ENCODE data around the gene ANKS1B.

ANKS1B gene

GRCh38 chr12:99966429-99966828, 18.3 kb downstream of the ANKS1B start:
- no peak for DNase-seq (ENCODE audit: low read depth)
- no peak overlapping the region for H3K4me3 ChIP-seq (ENCODE audit: low read depth, low read length)
- no peak for TF ChIP-seq CTCF (IDR thresholded peaks at IDR 0.05; ENCODE audit: insufficient read depth, low read depth, low read length, missing control alignments)

- DNase-seq (ENCODE audit: low read depth): no peak
- no peak for TF ChIP-seq CTCF (IDR thresholded peaks at IDR 0.05; ENCODE audit: insufficient read depth, low read depth, low read length, missing control alignments)
- no peak overlapping the region for H3K4me3 ChIP-seq (ENCODE audit: low read depth, low read length)
Measured at GRCh38 chr12:99960311-99960710, 24.4 kb downstream of the ANKS1B start.

- TF ChIP-seq CTCF (IDR thresholded peaks at IDR 0.05; ENCODE audit: insufficient read depth, low read depth, low read length, missing control alignments): no peak
- H3K4me3 ChIP-seq (ENCODE audit: low read depth, low read length): no peak overlapping the region
- no peak for DNase-seq (ENCODE audit: low read depth)
Measured at GRCh38 chr12:99959549-99960170, 25.1 kb downstream of the ANKS1B start.

- TF ChIP-seq CTCF (IDR thresholded peaks at IDR 0.05; ENCODE audit: insufficient read depth, low read depth, low read length, missing control alignments): no peak
- H3K4me3 ChIP-seq (ENCODE audit: low read depth, low read length): no peak overlapping the region
- DNase-seq (ENCODE audit: low read depth): no peak
Measured at GRCh38 chr12:99957866-99958466, 26.8 kb downstream of the ANKS1B start.

- TF ChIP-seq CTCF (IDR thresholded peaks at IDR 0.05; ENCODE audit: insufficient read depth, low read depth, low read length, missing control alignments): no peak
- H3K4me3 ChIP-seq (ENCODE audit: low read depth, low read length): no peak overlapping the region
- no peak for DNase-seq (ENCODE audit: low read depth)
Measured at GRCh38 chr12:99954724-99955123, 30.0 kb downstream of the ANKS1B start.

GRCh38 chr12:99948370-99948769, 36.4 kb downstream of the ANKS1B start:
- no peak for DNase-seq (ENCODE audit: low read depth)
- TF ChIP-seq CTCF (IDR thresholded peaks at IDR 0.05; ENCODE audit: insufficient read depth, low read depth, low read length, missing control alignments): no peak
- no peak overlapping the region for H3K4me3 ChIP-seq (ENCODE audit: low read depth, low read length)

GRCh38 chr12:99946131-99946530, 38.6 kb downstream of the ANKS1B start:
- no peak for DNase-seq (ENCODE audit: low read depth)
- no peak for TF ChIP-seq CTCF (IDR thresholded peaks at IDR 0.05; ENCODE audit: insufficient read depth, low read depth, low read length, missing control alignments)
- no peak overlapping the region for H3K4me3 ChIP-seq (ENCODE audit: low read depth, low read length)

All from GM12865 (cell line).